Epithelial cell of prostate (primary cell): Measurements from ENCODE around the gene TMEM130.

Source experiments
- DNase-seq: peaks from one replicate; pipeline ENCODE4 v3.0.0-alpha.2; 2011; ENCODE audit warnings: low read depth, low spot score
- H3K27ac ChIP-seq: fragments of 450-650 bp; 2 replicates; pipeline ENCODE4 v1.5.1; 2017; ENCODE audit warnings: mild to moderate bottlenecking

TMEM130 gene

GRCh38 chr7:98811299-98811698 lies 58.5 kb downstream of the TMEM130 start:
- no peak for DNase-seq
- H3K27ac ChIP-seq: no peak overlapping the region

- DNase-seq: no peak
- H3K27ac ChIP-seq: no peak overlapping the region
These were observed 59.5 kb downstream of the TMEM130 start for GRCh38 chr7:98810153-98810802.

- H3K27ac ChIP-seq: no peak overlapping the region
- no peak for DNase-seq
These were observed 60.9 kb downstream of the TMEM130 start for GRCh38 chr7:98808751-98809460.

GRCh38 chr7:98807068-98808048 lies 62.5 kb downstream of the TMEM130 start:
- DNase-seq: no peak
- H3K27ac ChIP-seq: no peak overlapping the region

- no peak for DNase-seq
These were observed 63.6 kb downstream of the TMEM130 start for GRCh38 chr7:98805956-98806838.

GRCh38 chr7:98802781-98803110 lies 67.1 kb downstream of the TMEM130 start:
- no peak for DNase-seq
- H3K27ac ChIP-seq: no peak overlapping the region

More at GRCh38 chr7:98805956-98806838, 63.6 kb downstream of the TMEM130 start:
- H3K27ac ChIP-seq: no peak overlapping the region

- no peak overlapping the region for H3K27ac ChIP-seq
- DNase-seq: no peak
These were observed 67.6 kb downstream of the TMEM130 start for GRCh38 chr7:98802088-98802780.

- DNase-seq: no peak
- no peak overlapping the region for H3K27ac ChIP-seq
These were observed 68.8 kb downstream of the TMEM130 start for GRCh38 chr7:98800996-98801395.

- DNase-seq: no peak
- H3K27ac ChIP-seq: no peak overlapping the region
These were observed 72.7 kb downstream of the TMEM130 start for GRCh38 chr7:98797150-98797549.
